ENCODE results near the gene HSP90B1.

The HSP90B1 gene

GRCh38 chr12:103930787-103931735 is 851 bp downstream of the HSP90B1 start:
- DNase-seq, result peak; percentile 33 to 40

- DNase-seq, result no peak
Observed at GRCh38 chr12:103933237-103933636, 3.0 kb downstream of the HSP90B1 start.

- no peak for DNase-seq
Observed at GRCh38 chr12:103936679-103937078, 6.5 kb downstream of the HSP90B1 start.

GRCh38 chr12:103944964-103945363 is 14.8 kb downstream of the HSP90B1 start:
- no peak for DNase-seq

GRCh38 chr12:103947871-103948555 is 17.8 kb downstream of the HSP90B1 start:
- no peak for DNase-seq

- DNase-seq, result no peak
Observed at GRCh38 chr12:103948746-103949406, 18.7 kb downstream of the HSP90B1 start.

GRCh38 chr12:103952497-103952896 is 22.3 kb downstream of the HSP90B1 start:
- DNase-seq, result no peak

- DNase-seq, result no peak
Observed at GRCh38 chr12:103955811-103956508, 25.8 kb downstream of the HSP90B1 start.

GRCh38 chr12:103956509-103957027 is 26.4 kb downstream of the HSP90B1 start:
- DNase-seq, result no peak

GRCh38 chr12:103957865-103958388 is 27.7 kb downstream of the HSP90B1 start:
- no peak for DNase-seq

GRCh38 chr12:103958621-103959020 is 28.4 kb downstream of the HSP90B1 start:
- DNase-seq, result no peak

GRCh38 chr12:103960616-103961227 is 30.5 kb downstream of the HSP90B1 start:
- no peak for DNase-seq

GRCh38 chr12:103962493-103962892 is 32.3 kb downstream of the HSP90B1 start:
- no peak for DNase-seq

- DNase-seq, result no peak
Observed at GRCh38 chr12:103964805-103965204, 34.6 kb downstream of the HSP90B1 start.

GRCh38 chr12:103965255-103965589 is 35.0 kb downstream of the HSP90B1 start:
- no peak for DNase-seq

GRCh38 chr12:103965590-103966504 is 35.6 kb downstream of the HSP90B1 start, which contains the start of gene TDG:
TDG (plus strand) TSS chr12:103965872; CDS start chr12:103966038, 166 bp downstream.
- DNase-seq, result peak; percentile 99

- DNase-seq, result no peak
Observed at GRCh38 chr12:103966736-103967135, 36.5 kb downstream of the HSP90B1 start.

GRCh38 chr12:103969391-103969790 is 39.2 kb downstream of the HSP90B1 start:
- no peak for DNase-seq

- DNase-seq, result no peak
Observed at GRCh38 chr12:103973909-103974308, 43.7 kb downstream of the HSP90B1 start.

GRCh38 chr12:103975368-103975767 is 45.2 kb downstream of the HSP90B1 start:
- DNase-seq, result no peak

All from Kasumi-1 (cell line).